H9 (cell line): ENCODE measurements around the gene HOXA9. TPM values are rescaled to one million over a fixed set of nuclear protein-coding genes. Genes with fewer than 3 reads are reported as not detected.
A peak's percentile ranks its signal among the peaks of the same experiment; 100 is the strongest.

Experiments used
- DNase-seq: peaks from one replicate; pipeline ENCODE4 v3.0.0-alpha.2; 2017
- H2AFZ ChIP-seq: one replicate; pipeline ENCODE4 v1.6.1; 2013; ENCODE audit warnings: mild to moderate bottlenecking, low read length, control low read depth, moderate library complexity
- H2AK5ac ChIP-seq: 2 replicates; pipeline ENCODE4 v1.6.1; 2013; ENCODE audit warnings: low read length, control low read depth, mixed read lengths; ENCODE audit not compliant: insufficient read length
- H2BK120ac ChIP-seq: one replicate; pipeline ENCODE4 v1.6.1; 2013; ENCODE audit warnings: low read depth, mild to moderate bottlenecking, low read length, control low read depth, inconsistent platforms; ENCODE audit not compliant: poor library complexity, severe bottlenecking
- H2BK12ac ChIP-seq: 2 replicates; pipeline ENCODE4 v1.6.1; 2013; ENCODE audit warnings: low read length, control low read depth, mixed read lengths, low read depth; ENCODE audit not compliant: insufficient read length
- H2BK15ac ChIP-seq: 2 replicates; pipeline ENCODE4 v1.6.1; 2013; ENCODE audit warnings: low read depth, low read length, control low read depth
- H2BK20ac ChIP-seq: one replicate; pipeline ENCODE4 v1.6.1; 2013; ENCODE audit warnings: low read depth, mild to moderate bottlenecking, low read length, control low read depth, inconsistent platforms; ENCODE audit not compliant: poor library complexity, severe bottlenecking
- H2BK5ac ChIP-seq: 2 replicates; pipeline ENCODE4 v1.6.1; 2013; ENCODE audit warnings: low read length, control low read depth, mixed read lengths; ENCODE audit not compliant: insufficient read length
- H3K14ac ChIP-seq: 2 replicates; pipeline ENCODE4 v1.6.1; 2013; ENCODE audit warnings: low read length, control low read depth; ENCODE audit not compliant: insufficient read depth
- H3K18ac ChIP-seq: 2 replicates; pipeline ENCODE4 v1.6.1; 2013; ENCODE audit warnings: low read depth, mild to moderate bottlenecking, mixed read lengths, low read length, control low read depth; ENCODE audit not compliant: insufficient read length
- H3K23ac ChIP-seq: 2 replicates; pipeline ENCODE4 v1.6.1; 2013; ENCODE audit warnings: low read length, control low read depth, mixed read lengths, low read depth; ENCODE audit not compliant: insufficient read length
- H3K23me2 ChIP-seq: 2 replicates; pipeline ENCODE4 v1.6.1; 2013; ENCODE audit warnings: low read depth, mild to moderate bottlenecking, mixed read lengths, low read length, control low read depth; ENCODE audit not compliant: insufficient read length, poor library complexity, severe bottlenecking
- H3K27ac ChIP-seq: 2 replicates; pipeline ENCODE4 v1.5.1; 2013; ENCODE audit warnings: low read length, control low read depth, mixed read lengths, low read depth; ENCODE audit not compliant: insufficient read length
- H3K27me3 ChIP-seq: 2 replicates; pipeline ENCODE4 v1.6.1; 2013; ENCODE audit warnings: low read length, control low read depth, inconsistent platforms; ENCODE audit not compliant: insufficient read depth
- H3K4ac ChIP-seq: 2 replicates; pipeline ENCODE4 v1.6.1; 2013; ENCODE audit warnings: low read depth, mild to moderate bottlenecking, control low read depth, inconsistent platforms, low read length, moderate library complexity
- H3K4me1 ChIP-seq: 2 replicates; pipeline ENCODE4 v1.6.1; 2013; ENCODE audit warnings: low read length, control low read depth, inconsistent platforms; ENCODE audit not compliant: insufficient read depth
- H3K4me2 ChIP-seq: 2 replicates; pipeline ENCODE4 v1.6.1; 2013; ENCODE audit warnings: low read length, control low read depth, mixed read lengths; ENCODE audit not compliant: insufficient read length, insufficient read depth
- H3K56ac ChIP-seq: 2 replicates; pipeline ENCODE4 v1.6.1; 2013; ENCODE audit warnings: low read depth, mild to moderate bottlenecking, mixed read lengths, low read length, control low read depth; ENCODE audit not compliant: insufficient read length
- H3K79me1 ChIP-seq: 2 replicates; pipeline ENCODE4 v1.6.1; 2013; ENCODE audit warnings: low read depth, mild to moderate bottlenecking, moderate library complexity, low read length, control low read depth, inconsistent platforms; ENCODE audit not compliant: insufficient read depth, poor library complexity, severe bottlenecking
- H3K79me2 ChIP-seq: 2 replicates; pipeline ENCODE4 v1.6.1; 2013; ENCODE audit warnings: low read length, control low read depth, inconsistent platforms; ENCODE audit not compliant: insufficient read depth
- H3K9ac ChIP-seq: 2 replicates; pipeline ENCODE4 v1.6.1; 2013; ENCODE audit warnings: low read length, control low read depth, mixed read lengths; ENCODE audit not compliant: insufficient read length; ENCODE audit errors: extremely low read depth
- H3K9me3 ChIP-seq: one replicate; pipeline ENCODE4 v1.6.1; 2013; ENCODE audit warnings: low read depth, low read length, inconsistent platforms; ENCODE audit not compliant: control insufficient read depth
- H3T11ph ChIP-seq: one replicate; pipeline ENCODE4 v1.6.1; 2013; ENCODE audit warnings: mild to moderate bottlenecking, low read length, control low read depth, inconsistent platforms
- H4K20me1 ChIP-seq: one replicate; pipeline ENCODE4 v1.6.1; 2013; ENCODE audit not compliant: control insufficient read depth, insufficient read length, insufficient read depth
- H4K5ac ChIP-seq: 2 replicates; pipeline ENCODE4 v1.6.1; 2013; ENCODE audit warnings: low read depth, mild to moderate bottlenecking, mixed read lengths, low read length, control low read depth; ENCODE audit not compliant: insufficient read length
- H4K8ac ChIP-seq: replicated peaks from 2 replicates; pipeline ENCODE4 v1.6.1; 2013; ENCODE audit warnings: low read length, control low read depth, mixed read lengths, low read depth; ENCODE audit not compliant: insufficient read length
- H4K91ac ChIP-seq: 2 replicates; pipeline ENCODE4 v1.6.1; 2013; ENCODE audit warnings: low read depth, mild to moderate bottlenecking, moderate library complexity, mixed read lengths, low read length, control low read depth; ENCODE audit not compliant: insufficient read length
- H3K27ac Mint-ChIP-seq, 3 experiments: 2 replicates in 2 of 3; 3 replicates in 1 of 3; pipeline ENCODE4 v1.8.0; 2020 to 2021; ENCODE audit warnings: mixed read lengths in 3 of 3, mild to moderate bottlenecking in 1 of 3, moderate library complexity in 1 of 3
- H3K27me3 Mint-ChIP-seq: 2 replicates; pipeline ENCODE4 v1.8.0; 2021; ENCODE audit warnings: low read depth, mild to moderate bottlenecking, moderate library complexity, mixed read lengths
- H3K36me3 Mint-ChIP-seq, 3 experiments: 2 replicates in 2 of 3; 3 replicates in 1 of 3; pipeline ENCODE4 v1.8.0; 2020 to 2021; ENCODE audit warnings: low read depth in 3 of 3, mixed read lengths in 3 of 3; ENCODE audit not compliant: insufficient read depth in 1 of 3
- H3K4me1 Mint-ChIP-seq, 2 experiments: 2 replicates each; pipeline ENCODE4 v1.8.0; 2020; ENCODE audit warnings: mixed read lengths in 2 of 2
- H3K4me3 Mint-ChIP-seq, 2 experiments: 2 replicates in 1 of 2; 3 replicates in 1 of 2; pipeline ENCODE4 v1.8.0; 2020 to 2021; ENCODE audit warnings: mild to moderate bottlenecking in 2 of 2, mixed read lengths in 2 of 2, moderate library complexity in 1 of 2
- H3K9me3 Mint-ChIP-seq, 2 experiments: 2 replicates in 1 of 2; 3 replicates in 1 of 2; pipeline ENCODE4 v1.8.0; 2020; ENCODE audit warnings: mild to moderate bottlenecking in 2 of 2, mixed read lengths in 2 of 2, moderate library complexity in 1 of 2
- WGBS: extraction: QIAGEN DNeasy Blood & Tissue Kit; methylation state at CpG from one replicate; pipeline ENCODE4 v1.1.7; 2013; ENCODE audit warnings: missing lambda C conversion rate, low lambda C conversion rate, mixed read lengths; ENCODE audit not compliant: insufficient read length; ENCODE audit errors: extremely low coverage; 5-methylcytosine and 5-hydroxymethylcytosine counted together
- total RNA-seq: library from RNA; stranded (reverse); gene quantifications from 2 replicates; pipeline ENCODE4 v1.2.1, GENCODE V29; 2021
- TF ChIP-seq, protein P1 (sequence below): fragments of 200-600 bp; sonication (generic); conservative IDR thresholded peaks from 3 replicates; pipeline ENCODE4 v1.8.0; 2021; ENCODE audit warnings: antibody characterized with exemption, mild to moderate bottlenecking

Gene HOXA9
- total RNA-seq, 1 experiment from 2014 or later, result not detected

DNA sequence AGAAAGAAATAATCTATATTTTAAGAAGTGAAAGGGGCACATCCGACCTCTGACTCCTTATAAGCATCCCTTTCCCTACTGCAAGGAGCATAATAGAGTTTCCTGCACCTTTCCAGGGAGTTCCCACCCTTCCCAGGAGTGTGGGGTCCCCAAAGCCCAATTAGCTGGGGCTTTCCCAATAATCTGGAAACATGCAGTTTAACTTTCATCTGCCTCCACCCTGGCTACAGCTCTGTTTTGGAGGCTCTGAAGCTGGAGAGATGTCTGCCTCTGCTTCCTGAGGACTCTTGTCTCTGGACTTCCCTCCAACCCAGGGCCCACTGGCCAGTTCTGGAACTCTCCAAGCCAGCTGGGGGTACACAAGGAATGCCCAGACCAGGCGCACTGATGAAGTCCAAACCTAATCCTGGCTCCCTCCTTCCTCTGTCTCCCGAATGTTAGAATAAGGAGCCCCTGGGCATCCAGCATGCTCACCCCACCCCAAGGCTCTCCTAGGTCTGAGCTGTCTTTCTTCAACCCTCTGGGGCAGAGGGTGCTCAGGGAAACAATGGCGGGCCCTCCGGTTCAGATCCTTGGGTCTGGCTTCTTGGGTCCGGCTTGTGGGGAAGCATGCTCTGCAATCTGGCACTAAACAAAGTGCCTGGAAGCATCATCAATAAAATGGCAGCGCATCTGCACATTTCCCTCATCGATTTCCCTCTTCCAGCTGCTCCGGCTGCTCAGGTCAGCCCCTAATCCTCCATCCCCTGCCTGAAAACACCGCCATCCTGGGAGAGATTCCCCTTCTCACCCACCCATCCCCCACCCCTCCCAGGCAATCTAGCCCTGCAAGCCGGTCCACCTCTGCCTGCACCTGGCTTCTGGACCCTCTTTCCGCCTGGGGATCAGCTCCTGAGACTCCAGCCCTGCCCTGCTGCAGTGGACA lies 48.1 kb downstream of the HOXA9 start:
- H3K9me3 ChIP-seq, result no peaks in the 10 kb centered on the region
- no peaks in the 10 kb centered on the region for H4K20me1 ChIP-seq
- H3K9ac ChIP-seq, result no peak overlapping the region
- H3T11ph ChIP-seq, result no peak overlapping the region
- H2BK5ac ChIP-seq, result no peak overlapping the region
- H3K27me3 Mint-ChIP-seq, result peaks cover 98% of the 10 kb centered on the region
- H3K4me1 Mint-ChIP-seq, result peaks cover 3 to 14% of the 10 kb centered on the region in 2 experiments; a peak in 3 of 4 replicates
- TF ChIP-seq, protein P1, sequence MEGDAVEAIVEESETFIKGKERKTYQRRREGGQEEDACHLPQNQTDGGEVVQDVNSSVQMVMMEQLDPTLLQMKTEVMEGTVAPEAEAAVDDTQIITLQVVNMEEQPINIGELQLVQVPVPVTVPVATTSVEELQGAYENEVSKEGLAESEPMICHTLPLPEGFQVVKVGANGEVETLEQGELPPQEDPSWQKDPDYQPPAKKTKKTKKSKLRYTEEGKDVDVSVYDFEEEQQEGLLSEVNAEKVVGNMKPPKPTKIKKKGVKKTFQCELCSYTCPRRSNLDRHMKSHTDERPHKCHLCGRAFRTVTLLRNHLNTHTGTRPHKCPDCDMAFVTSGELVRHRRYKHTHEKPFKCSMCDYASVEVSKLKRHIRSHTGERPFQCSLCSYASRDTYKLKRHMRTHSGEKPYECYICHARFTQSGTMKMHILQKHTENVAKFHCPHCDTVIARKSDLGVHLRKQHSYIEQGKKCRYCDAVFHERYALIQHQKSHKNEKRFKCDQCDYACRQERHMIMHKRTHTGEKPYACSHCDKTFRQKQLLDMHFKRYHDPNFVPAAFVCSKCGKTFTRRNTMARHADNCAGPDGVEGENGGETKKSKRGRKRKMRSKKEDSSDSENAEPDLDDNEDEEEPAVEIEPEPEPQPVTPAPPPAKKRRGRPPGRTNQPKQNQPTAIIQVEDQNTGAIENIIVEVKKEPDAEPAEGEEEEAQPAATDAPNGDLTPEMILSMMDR, result no peak
- H2BK15ac ChIP-seq, result no peak overlapping the region
- no peak overlapping the region for H3K14ac ChIP-seq
- WGBS, result no CpG with 5 or more reads among the region's 12 CpGs
- peak; percentile 59 for DNase-seq
- H3K4me3 Mint-ChIP-seq, result no peak overlapping the region
- H4K8ac ChIP-seq, result no peak overlapping the region
- H3K27me3 ChIP-seq, result peaks cover 97% of the 10 kb centered on the region
- no peak overlapping the region for H2AK5ac ChIP-seq
- no peak overlapping the region for H4K91ac ChIP-seq
- H4K5ac ChIP-seq, result no peak overlapping the region
- H2AFZ ChIP-seq, result no peak overlapping the region
- H3K56ac ChIP-seq, result no peak overlapping the region
- H3K4me1 ChIP-seq, result no peaks in the 10 kb centered on the region
- H2BK12ac ChIP-seq, result no peak overlapping the region
- H3K27ac Mint-ChIP-seq, result no peak overlapping the region
- H3K4ac ChIP-seq, result no peak overlapping the region
- H2BK20ac ChIP-seq, result no peak overlapping the region
- no peaks in the 10 kb centered on the region for H3K79me1 ChIP-seq
- no peaks in the 10 kb centered on the region for H3K79me2 ChIP-seq
- peaks cover 0 to 7% of the 10 kb centered on the region in 2 experiments; a peak in 2 of 5 replicates for H3K9me3 Mint-ChIP-seq
- no peak overlapping the region for H3K23ac ChIP-seq
- no peak overlapping the region for H3K27ac ChIP-seq
- H3K36me3 Mint-ChIP-seq, result peaks cover 0 to 5% (median 0%) of the 10 kb centered on the region in 3 experiments; a peak in 1 of 7 replicates
- no peak overlapping the region for H2BK120ac ChIP-seq
- no peak overlapping the region for H3K4me2 ChIP-seq
- H3K18ac ChIP-seq, result no peak overlapping the region
- peaks cover 3% of the 10 kb centered on the region for H3K23me2 ChIP-seq
